ENCODE measurements around the gene TTLL1.
"Not testable (repeated sequence)": the region's sequence is repeated elsewhere in the genome, so short reads cannot be mapped to it uniquely, and the experiment has no call there.

Gene TTLL1

GRCh38 chr22:43109921-43110443, 20.8 kb upstream of the TTLL1 start:
- Histone ChIP-seq H3K4me3 (ENCODE audit: low read length) (peak overlapping the region; percentile 9; the same call in 1 of the 2 replicates), H3K27me3 (ENCODE audit: control insufficient read depth, insufficient read depth, low read length) (peaks cover 19% of the 10 kb centered on the region), H3K9me3 (ENCODE audit: control insufficient read depth, insufficient read depth, low read length) (no peaks in the 10 kb centered on the region), H3K36me3 (ENCODE audit: control insufficient read depth, insufficient read depth, low read length) (no peaks in the 10 kb centered on the region), H3K27ac (ENCODE audit: low read length) (no peak overlapping the region), H3K4me1 (ENCODE audit: control insufficient read depth, insufficient read depth, low read length) (peaks cover 1% of the 10 kb centered on the region; the same call in 1 of the 2 replicates)
- no peak for DNase-seq (ENCODE audit: low read depth, low spot score)
- no CpG with 5 or more reads among the region's 32 CpGs for WGBS (ENCODE audit: insufficient coverage, insufficient read length)

DNA sequence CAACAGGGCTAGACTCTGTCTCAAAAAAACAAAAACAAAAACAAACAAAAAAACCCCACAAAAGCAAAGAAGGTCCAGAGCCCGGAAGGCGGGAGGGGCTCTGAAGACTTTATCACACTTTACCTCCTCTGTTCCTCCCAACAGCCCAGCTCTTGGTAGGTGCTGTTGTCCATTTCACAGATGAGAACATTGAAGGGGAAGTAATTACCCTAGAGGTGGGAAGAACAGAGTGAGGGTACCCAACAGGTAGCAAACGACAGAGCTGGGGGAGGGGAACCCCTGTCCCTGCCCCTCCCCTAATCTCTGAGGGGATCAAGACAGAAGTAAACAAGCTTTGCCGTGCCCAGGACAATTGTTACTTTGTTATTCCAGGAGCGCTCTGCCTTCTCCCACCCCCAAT, 20.3 kb upstream of the TTLL1 start:
- peaks cover 1% of the 10 kb centered on the region; the same call in 1 of the 2 replicates for H3K4me1 ChIP-seq (ENCODE audit: control insufficient read depth, insufficient read depth, low read length)
- H3K4me3 ChIP-seq (ENCODE audit: low read length), result no peak overlapping the region; the same call in 1 of the 2 replicates
- no CpG with 5 or more reads among the region's 5 CpGs for WGBS (ENCODE audit: insufficient coverage, insufficient read length)
- no peaks in the 10 kb centered on the region for H3K9me3 ChIP-seq (ENCODE audit: control insufficient read depth, insufficient read depth, low read length)
- H3K36me3 ChIP-seq (ENCODE audit: control insufficient read depth, insufficient read depth, low read length), result no peaks in the 10 kb centered on the region
- no peak overlapping the region for H3K27ac ChIP-seq (ENCODE audit: low read length)
- H3K27me3 ChIP-seq (ENCODE audit: control insufficient read depth, insufficient read depth, low read length), result peaks cover 19% of the 10 kb centered on the region
- DNase-seq (ENCODE audit: low read depth, low spot score), result no peak

- no peak overlapping the region for H3K4me3 ChIP-seq (ENCODE audit: low read length)
- whole genome bisulfite sequencing (ENCODE audit: insufficient coverage, insufficient read length), result no CpG with 5 or more reads among the region's 8 CpGs
- peaks cover 12% of the 10 kb centered on the region; the same call in 1 of the 2 replicates for H3K27me3 ChIP-seq (ENCODE audit: control insufficient read depth, insufficient read depth, low read length)
- H3K9me3 ChIP-seq (ENCODE audit: control insufficient read depth, insufficient read depth, low read length), result no peaks in the 10 kb centered on the region
- peaks cover 1% of the 10 kb centered on the region; the same call in 1 of the 2 replicates for H3K4me1 ChIP-seq (ENCODE audit: control insufficient read depth, insufficient read depth, low read length)
- H3K27ac ChIP-seq (ENCODE audit: low read length), result no peak overlapping the region
- no peak for DNase-seq (ENCODE audit: low read depth, low spot score)
- H3K36me3 ChIP-seq (ENCODE audit: control insufficient read depth, insufficient read depth, low read length), result no peaks in the 10 kb centered on the region
Observed at GRCh38 chr22:43106302-43106701, 17.1 kb upstream of the TTLL1 start.

- not testable (repeated sequence) for H3K9me3 ChIP-seq (ENCODE audit: control insufficient read depth, insufficient read depth, low read length); H3K4me3 ChIP-seq (ENCODE audit: low read length); H3K27ac ChIP-seq (ENCODE audit: low read length); H3K27me3 ChIP-seq (ENCODE audit: control insufficient read depth, insufficient read depth, low read length); H3K4me1 ChIP-seq (ENCODE audit: control insufficient read depth, insufficient read depth, low read length); H3K36me3 ChIP-seq (ENCODE audit: control insufficient read depth, insufficient read depth, low read length); DNase-seq (ENCODE audit: low read depth, low spot score)
- no CpG with 5 or more reads among the region's 3 CpGs for WGBS (ENCODE audit: insufficient coverage, insufficient read length)
Observed at GRCh38 chr22:43104950-43105349, 15.8 kb upstream of the TTLL1 start.

- H3K4me1 ChIP-seq (ENCODE audit: control insufficient read depth, insufficient read depth, low read length); DNase-seq (ENCODE audit: low read depth, low spot score); H3K27me3 ChIP-seq (ENCODE audit: control insufficient read depth, insufficient read depth, low read length); H3K27ac ChIP-seq (ENCODE audit: low read length); H3K9me3 ChIP-seq (ENCODE audit: control insufficient read depth, insufficient read depth, low read length); H3K36me3 ChIP-seq (ENCODE audit: control insufficient read depth, insufficient read depth, low read length); H3K4me3 ChIP-seq (ENCODE audit: low read length): not testable (repeated sequence)
- no CpG with 5 or more reads among the region's 15 CpGs for WGBS (ENCODE audit: insufficient coverage, insufficient read length)
Observed at GRCh38 chr22:43104056-43104625, 14.9 kb upstream of the TTLL1 start.

DNA sequence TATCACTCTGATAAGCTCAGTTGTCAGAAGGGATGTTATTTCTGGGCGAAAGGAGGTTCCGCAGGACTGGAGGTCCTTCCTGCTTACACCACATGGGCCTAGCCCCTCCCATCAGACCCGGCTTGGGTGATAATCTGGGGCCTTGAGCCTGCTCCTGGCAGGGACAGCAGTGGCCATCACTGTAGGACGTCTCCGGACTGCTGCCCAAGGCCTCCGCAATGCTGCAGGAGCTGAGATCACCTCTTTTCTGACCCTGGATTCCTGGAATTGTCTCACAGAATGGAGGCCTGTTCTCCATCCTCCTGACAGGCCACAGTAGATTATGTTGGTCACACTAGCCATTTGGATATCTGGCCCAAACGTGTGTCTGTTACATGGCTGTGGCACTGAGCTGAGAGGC, 12.1 kb upstream of the TTLL1 start:
- Histone ChIP-seq H3K4me3 (ENCODE audit: low read length) (no peak overlapping the region), H3K27ac (ENCODE audit: low read length) (no peak overlapping the region), H3K27me3 (ENCODE audit: control insufficient read depth, insufficient read depth, low read length) (no peaks in the 10 kb centered on the region), H3K9me3 (ENCODE audit: control insufficient read depth, insufficient read depth, low read length) (no peaks in the 10 kb centered on the region), H3K36me3 (ENCODE audit: control insufficient read depth, insufficient read depth, low read length) (no peaks in the 10 kb centered on the region), H3K4me1 (ENCODE audit: control insufficient read depth, insufficient read depth, low read length) (no peaks in the 10 kb centered on the region)
- WGBS (ENCODE audit: insufficient coverage, insufficient read length), result no CpG with 5 or more reads among the region's 7 CpGs
- no peak for DNase-seq (ENCODE audit: low read depth, low spot score)

GRCh38 chr22:43100225-43100624, 11.0 kb upstream of the TTLL1 start:
- no peaks in the 10 kb centered on the region for H3K4me1 ChIP-seq (ENCODE audit: control insufficient read depth, insufficient read depth, low read length)
- H3K27ac ChIP-seq (ENCODE audit: low read length), result no peak overlapping the region
- no CpG with 5 or more reads among the region's 5 CpGs for WGBS (ENCODE audit: insufficient coverage, insufficient read length)
- DNase-seq (ENCODE audit: low read depth, low spot score), result no peak
- no peaks in the 10 kb centered on the region for H3K27me3 ChIP-seq (ENCODE audit: control insufficient read depth, insufficient read depth, low read length)
- no peaks in the 10 kb centered on the region for H3K9me3 ChIP-seq (ENCODE audit: control insufficient read depth, insufficient read depth, low read length)
- H3K36me3 ChIP-seq (ENCODE audit: control insufficient read depth, insufficient read depth, low read length), result no peaks in the 10 kb centered on the region
- no peak overlapping the region for H3K4me3 ChIP-seq (ENCODE audit: low read length)

- H3K27ac ChIP-seq (ENCODE audit: low read length), result no peak overlapping the region
- WGBS (ENCODE audit: insufficient coverage, insufficient read length), result no CpG with 5 or more reads among the region's 4 CpGs
- no peak for DNase-seq (ENCODE audit: low read depth, low spot score)
Observed at GRCh38 chr22:43099095-43099494, 9.9 kb upstream of the TTLL1 start.

GRCh38 chr22:43098356-43098755, 9.2 kb upstream of the TTLL1 start:
- Histone ChIP-seq H3K27me3 (ENCODE audit: control insufficient read depth, insufficient read depth, low read length) (no peaks in the 10 kb centered on the region), H3K9me3 (ENCODE audit: control insufficient read depth, insufficient read depth, low read length) (no peaks in the 10 kb centered on the region), H3K27ac (ENCODE audit: low read length) (no peak overlapping the region), H3K36me3 (ENCODE audit: control insufficient read depth, insufficient read depth, low read length) (no peaks in the 10 kb centered on the region), H3K4me3 (ENCODE audit: low read length) (no peak overlapping the region), H3K4me1 (ENCODE audit: control insufficient read depth, insufficient read depth, low read length) (0 out of 2 replicates have a peak, but pooled peaks cover 2% of the 10 kb centered on the region)
- DNase-seq (ENCODE audit: low read depth, low spot score), result no peak
- WGBS (ENCODE audit: insufficient coverage, insufficient read length), result no CpG with 5 or more reads among the region's 4 CpGs

More at GRCh38 chr22:43099095-43099494, 9.9 kb upstream of the TTLL1 start:
- Histone ChIP-seq H3K9me3 (ENCODE audit: control insufficient read depth, insufficient read depth, low read length) (no peaks in the 10 kb centered on the region), H3K36me3 (ENCODE audit: control insufficient read depth, insufficient read depth, low read length) (no peaks in the 10 kb centered on the region), H3K27me3 (ENCODE audit: control insufficient read depth, insufficient read depth, low read length) (no peaks in the 10 kb centered on the region), H3K4me1 (ENCODE audit: control insufficient read depth, insufficient read depth, low read length) (0 out of 2 replicates have a peak, but pooled peaks cover 2% of the 10 kb centered on the region), H3K4me3 (ENCODE audit: low read length) (no peak overlapping the region)

- DNase-seq (ENCODE audit: low read depth, low spot score), result no peak
- Histone ChIP-seq H3K27ac (ENCODE audit: low read length) (no peak overlapping the region), H3K4me1 (ENCODE audit: control insufficient read depth, insufficient read depth, low read length) (0 out of 2 replicates have a peak, but pooled peaks cover 2% of the 10 kb centered on the region), H3K27me3 (ENCODE audit: control insufficient read depth, insufficient read depth, low read length) (no peaks in the 10 kb centered on the region), H3K36me3 (ENCODE audit: control insufficient read depth, insufficient read depth, low read length) (no peaks in the 10 kb centered on the region), H3K9me3 (ENCODE audit: control insufficient read depth, insufficient read depth, low read length) (no peaks in the 10 kb centered on the region), H3K4me3 (ENCODE audit: low read length) (no peak overlapping the region)
- no CpG with 5 or more reads among the region's 8 CpGs for WGBS (ENCODE audit: insufficient coverage, insufficient read length)
Observed at GRCh38 chr22:43096420-43096819, 7.2 kb upstream of the TTLL1 start.

- H3K27me3 ChIP-seq (ENCODE audit: control insufficient read depth, insufficient read depth, low read length), result no peaks in the 10 kb centered on the region
- no peak for DNase-seq (ENCODE audit: low read depth, low spot score)
Observed at GRCh38 chr22:43094551-43094950, 5.4 kb upstream of the TTLL1 start.

More at GRCh38 chr22:43094551-43094950, 5.4 kb upstream of the TTLL1 start:
- no peaks in the 10 kb centered on the region for H3K9me3 ChIP-seq (ENCODE audit: control insufficient read depth, insufficient read depth, low read length)
- 0 out of 2 replicates have a peak, but pooled peaks cover 3% of the 10 kb centered on the region for H3K4me1 ChIP-seq (ENCODE audit: control insufficient read depth, insufficient read depth, low read length)
- no peaks in the 10 kb centered on the region for H3K36me3 ChIP-seq (ENCODE audit: control insufficient read depth, insufficient read depth, low read length)
- H3K27ac ChIP-seq (ENCODE audit: low read length), result no peak overlapping the region
- WGBS (ENCODE audit: insufficient coverage, insufficient read length), result no CpG with 5 or more reads among the region's 4 CpGs
- H3K4me3 ChIP-seq (ENCODE audit: low read length), result no peak overlapping the region
